H9 (cell line): ENCODE measurements around the gene SLC9A7. TPM values are rescaled to one million over a fixed set of nuclear protein-coding genes. Genes with fewer than 3 reads are reported as not detected.

Experiments
- DNase-seq: peaks from one replicate; pipeline ENCODE4 v3.0.0-alpha.2; 2017
- H2AFZ ChIP-seq: one replicate; pipeline ENCODE4 v1.6.1; 2013; ENCODE audit warnings: mild to moderate bottlenecking, low read length, control low read depth, moderate library complexity
- H2AK5ac ChIP-seq: 2 replicates; pipeline ENCODE4 v1.6.1; 2013; ENCODE audit warnings: low read length, control low read depth, mixed read lengths; ENCODE audit not compliant: insufficient read length
- H2BK120ac ChIP-seq: one replicate; pipeline ENCODE4 v1.6.1; 2013; ENCODE audit warnings: low read depth, mild to moderate bottlenecking, low read length, control low read depth, inconsistent platforms; ENCODE audit not compliant: poor library complexity, severe bottlenecking
- H2BK12ac ChIP-seq: 2 replicates; pipeline ENCODE4 v1.6.1; 2013; ENCODE audit warnings: low read length, control low read depth, mixed read lengths, low read depth; ENCODE audit not compliant: insufficient read length
- H2BK15ac ChIP-seq: 2 replicates; pipeline ENCODE4 v1.6.1; 2013; ENCODE audit warnings: low read depth, low read length, control low read depth
- H2BK20ac ChIP-seq: one replicate; pipeline ENCODE4 v1.6.1; 2013; ENCODE audit warnings: low read depth, mild to moderate bottlenecking, low read length, control low read depth, inconsistent platforms; ENCODE audit not compliant: poor library complexity, severe bottlenecking
- H2BK5ac ChIP-seq: 2 replicates; pipeline ENCODE4 v1.6.1; 2013; ENCODE audit warnings: low read length, control low read depth, mixed read lengths; ENCODE audit not compliant: insufficient read length
- H3K14ac ChIP-seq: 2 replicates; pipeline ENCODE4 v1.6.1; 2013; ENCODE audit warnings: low read length, control low read depth; ENCODE audit not compliant: insufficient read depth
- H3K18ac ChIP-seq: 2 replicates; pipeline ENCODE4 v1.6.1; 2013; ENCODE audit warnings: low read depth, mild to moderate bottlenecking, mixed read lengths, low read length, control low read depth; ENCODE audit not compliant: insufficient read length
- H3K23ac ChIP-seq: 2 replicates; pipeline ENCODE4 v1.6.1; 2013; ENCODE audit warnings: low read length, control low read depth, mixed read lengths, low read depth; ENCODE audit not compliant: insufficient read length
- H3K23me2 ChIP-seq: 2 replicates; pipeline ENCODE4 v1.6.1; 2013; ENCODE audit warnings: low read depth, mild to moderate bottlenecking, mixed read lengths, low read length, control low read depth; ENCODE audit not compliant: insufficient read length, poor library complexity, severe bottlenecking
- H3K27ac ChIP-seq: 2 replicates; pipeline ENCODE4 v1.5.1; 2013; ENCODE audit warnings: low read length, control low read depth, mixed read lengths, low read depth; ENCODE audit not compliant: insufficient read length
- H3K27me3 ChIP-seq: 2 replicates; pipeline ENCODE4 v1.6.1; 2013; ENCODE audit warnings: low read length, control low read depth, inconsistent platforms; ENCODE audit not compliant: insufficient read depth
- H3K4ac ChIP-seq: 2 replicates; pipeline ENCODE4 v1.6.1; 2013; ENCODE audit warnings: low read depth, mild to moderate bottlenecking, control low read depth, inconsistent platforms, low read length, moderate library complexity
- H3K4me1 ChIP-seq: 2 replicates; pipeline ENCODE4 v1.6.1; 2013; ENCODE audit warnings: low read length, control low read depth, inconsistent platforms; ENCODE audit not compliant: insufficient read depth
- H3K4me2 ChIP-seq: 2 replicates; pipeline ENCODE4 v1.6.1; 2013; ENCODE audit warnings: low read length, control low read depth, mixed read lengths; ENCODE audit not compliant: insufficient read length, insufficient read depth
- H3K56ac ChIP-seq: 2 replicates; pipeline ENCODE4 v1.6.1; 2013; ENCODE audit warnings: low read depth, mild to moderate bottlenecking, mixed read lengths, low read length, control low read depth; ENCODE audit not compliant: insufficient read length
- H3K79me1 ChIP-seq: 2 replicates; pipeline ENCODE4 v1.6.1; 2013; ENCODE audit warnings: low read depth, mild to moderate bottlenecking, moderate library complexity, low read length, control low read depth, inconsistent platforms; ENCODE audit not compliant: insufficient read depth, poor library complexity, severe bottlenecking
- H3K79me2 ChIP-seq: 2 replicates; pipeline ENCODE4 v1.6.1; 2013; ENCODE audit warnings: low read length, control low read depth, inconsistent platforms; ENCODE audit not compliant: insufficient read depth
- H3K9ac ChIP-seq: 2 replicates; pipeline ENCODE4 v1.6.1; 2013; ENCODE audit warnings: low read length, control low read depth, mixed read lengths; ENCODE audit not compliant: insufficient read length; ENCODE audit errors: extremely low read depth
- H3K9me3 ChIP-seq: one replicate; pipeline ENCODE4 v1.6.1; 2013; ENCODE audit warnings: low read depth, low read length, inconsistent platforms; ENCODE audit not compliant: control insufficient read depth
- H3T11ph ChIP-seq: one replicate; pipeline ENCODE4 v1.6.1; 2013; ENCODE audit warnings: mild to moderate bottlenecking, low read length, control low read depth, inconsistent platforms
- H4K20me1 ChIP-seq: one replicate; pipeline ENCODE4 v1.6.1; 2013; ENCODE audit not compliant: control insufficient read depth, insufficient read length, insufficient read depth
- H4K5ac ChIP-seq: 2 replicates; pipeline ENCODE4 v1.6.1; 2013; ENCODE audit warnings: low read depth, mild to moderate bottlenecking, mixed read lengths, low read length, control low read depth; ENCODE audit not compliant: insufficient read length
- H4K8ac ChIP-seq: replicated peaks from 2 replicates; pipeline ENCODE4 v1.6.1; 2013; ENCODE audit warnings: low read length, control low read depth, mixed read lengths, low read depth; ENCODE audit not compliant: insufficient read length
- H4K91ac ChIP-seq: 2 replicates; pipeline ENCODE4 v1.6.1; 2013; ENCODE audit warnings: low read depth, mild to moderate bottlenecking, moderate library complexity, mixed read lengths, low read length, control low read depth; ENCODE audit not compliant: insufficient read length
- H3K27ac Mint-ChIP-seq, 3 experiments: 2 replicates in 2 of 3; 3 replicates in 1 of 3; pipeline ENCODE4 v1.8.0; 2020 to 2021; ENCODE audit warnings: mixed read lengths in 3 of 3, mild to moderate bottlenecking in 1 of 3, moderate library complexity in 1 of 3
- H3K27me3 Mint-ChIP-seq: 2 replicates; pipeline ENCODE4 v1.8.0; 2021; ENCODE audit warnings: low read depth, mild to moderate bottlenecking, moderate library complexity, mixed read lengths
- H3K36me3 Mint-ChIP-seq, 3 experiments: 2 replicates in 2 of 3; 3 replicates in 1 of 3; pipeline ENCODE4 v1.8.0; 2020 to 2021; ENCODE audit warnings: low read depth in 3 of 3, mixed read lengths in 3 of 3; ENCODE audit not compliant: insufficient read depth in 1 of 3
- H3K4me1 Mint-ChIP-seq, 2 experiments: 2 replicates each; pipeline ENCODE4 v1.8.0; 2020; ENCODE audit warnings: mixed read lengths in 2 of 2
- H3K4me3 Mint-ChIP-seq, 2 experiments: 2 replicates in 1 of 2; 3 replicates in 1 of 2; pipeline ENCODE4 v1.8.0; 2020 to 2021; ENCODE audit warnings: mild to moderate bottlenecking in 2 of 2, mixed read lengths in 2 of 2, moderate library complexity in 1 of 2
- H3K9me3 Mint-ChIP-seq, 2 experiments: 2 replicates in 1 of 2; 3 replicates in 1 of 2; pipeline ENCODE4 v1.8.0; 2020; ENCODE audit warnings: mild to moderate bottlenecking in 2 of 2, mixed read lengths in 2 of 2, moderate library complexity in 1 of 2
- CTCF ChIP-seq: fragments of 200-600 bp; sonication (generic); conservative IDR thresholded peaks from 3 replicates; pipeline ENCODE4 v1.8.0; 2021; ENCODE audit warnings: antibody characterized with exemption, mild to moderate bottlenecking
- WGBS: extraction: QIAGEN DNeasy Blood & Tissue Kit; methylation state at CpG from one replicate; pipeline ENCODE4 v1.1.7; 2013; ENCODE audit warnings: missing lambda C conversion rate, low lambda C conversion rate, mixed read lengths; ENCODE audit not compliant: insufficient read length; ENCODE audit errors: extremely low coverage; 5-methylcytosine and 5-hydroxymethylcytosine counted together
- total RNA-seq: library from RNA; stranded (reverse); gene quantifications from 2 replicates; pipeline ENCODE4 v1.2.1, GENCODE V29; 2021

The SLC9A7 gene
- total RNA-seq, 1 experiment from 2014 or later, result 5.9 TPM

DNA sequence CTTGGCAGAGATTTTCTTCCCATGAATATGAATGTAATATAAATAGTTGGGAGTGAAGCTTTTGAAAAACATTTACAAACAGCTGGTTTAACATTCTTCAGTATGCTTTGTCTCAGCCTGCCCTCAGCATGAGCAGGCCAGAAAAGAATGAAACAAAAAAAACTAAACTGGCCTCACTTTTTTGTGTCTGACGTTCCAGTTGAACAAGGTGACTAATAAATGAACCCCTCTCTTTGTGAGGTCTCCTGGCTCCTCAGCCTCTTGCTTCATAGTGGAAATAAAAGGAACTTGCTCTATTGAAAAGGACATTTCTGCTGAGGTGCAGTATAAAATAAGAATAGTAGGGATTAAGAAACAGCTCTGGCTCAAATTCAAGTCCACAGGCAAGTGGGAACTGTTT, 176.0 kb downstream of the SLC9A7 start:
- Histone ChIP-seq H3K4me2 (no peak overlapping the region), H2BK20ac (no peak overlapping the region), H2BK5ac (no peak overlapping the region), H3K4me1 (no peaks in the 10 kb centered on the region; the same call in 1 of the 2 replicates), H3K27me3 (no peaks in the 10 kb centered on the region; the same call in 1 of the 2 replicates), H3K14ac (no peak overlapping the region), H3K4ac (no peak overlapping the region), H3K18ac (no peak overlapping the region), H4K8ac (no peak overlapping the region), H3T11ph (no peak overlapping the region), H3K9ac (no peak overlapping the region), H3K56ac (no peak overlapping the region), H4K5ac (no peak overlapping the region), H3K79me1 (peaks cover 2% of the 10 kb centered on the region), H3K23ac (no peak overlapping the region), H4K20me1 (no peaks in the 10 kb centered on the region), H2AFZ (no peak overlapping the region), H2BK12ac (no peak overlapping the region), H3K79me2 (peaks cover 9% of the 10 kb centered on the region; the same call in 1 of the 2 replicates), H4K91ac (no peak overlapping the region), H2BK15ac (no peak overlapping the region), H3K23me2 (no peaks in the 10 kb centered on the region), H2BK120ac (no peak overlapping the region), H2AK5ac (no peak overlapping the region), H3K9me3 (peaks cover 17% of the 10 kb centered on the region), H3K27ac (no peak overlapping the region)
- no peak for TF ChIP-seq CTCF
- Mint-ChIP-seq H3K36me3 (peaks cover 8 to 34% (median 21%) of the 10 kb centered on the region in 3 experiments), H3K27ac (peak overlapping the region in 2 of 3 experiments; percentile 7 to 91; a peak in 3 of 7 replicates), H3K4me1 (peaks cover 35 to 38% of the 10 kb centered on the region in 2 experiments), H3K4me3 (peak overlapping the region in 1 of 2 experiments; percentile 6; a peak in 1 of 5 replicates), H3K9me3 (peaks cover 60 to 66% of the 10 kb centered on the region in 2 experiments), H3K27me3 (no peaks in the 10 kb centered on the region; the same call in 1 of the 2 replicates)
- no peak for DNase-seq
- WGBS, result no CpG with 5 or more reads among the region's 1 CpG
